ENCODE measurements around the gene GINS3. TPM values are rescaled to one million over a fixed set of nuclear protein-coding genes. Genes with fewer than 3 reads are reported as not detected.

Gene GINS3
- polyA plus RNA-seq, 3 donors: 0.79 to 1.8 (median 1.4) TPM

DNA sequence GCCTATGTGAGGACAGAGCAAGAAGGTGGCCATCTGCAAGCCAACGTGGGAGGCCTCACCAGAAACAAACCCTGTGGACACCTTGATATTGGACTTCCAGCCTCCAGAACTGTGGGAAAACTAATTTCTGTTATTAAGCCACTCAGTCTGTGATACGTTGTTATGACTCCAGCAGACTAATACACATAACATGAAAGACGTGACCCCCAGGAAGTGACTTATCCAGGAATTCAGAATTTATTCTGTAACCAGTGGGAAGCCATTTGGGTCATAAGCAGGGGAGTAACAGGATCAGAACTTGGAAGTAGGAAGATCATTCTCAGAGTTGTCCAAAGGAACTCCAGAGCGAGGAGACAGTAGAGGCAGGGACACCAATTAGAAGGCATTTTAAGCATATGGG, 12.5 kb upstream of the GINS3 start:
- H3K4me3 Mint-ChIP-seq: no peak overlapping the region
- 100% methylated on average over 2 of the region's 4 CpGs for WGBS (ENCODE audit: insufficient coverage)
- no peaks in the 10 kb centered on the region for H3K36me3 ChIP-seq (replicated peaks in 1 of 2; ENCODE audit: control insufficient read depth in 1 of 2, insufficient read depth in 2 of 2, low read length in 2 of 2)
- H3K27me3 Mint-ChIP-seq (ENCODE audit: low read depth in 3 of 3): peaks cover 0 to 4% (median 2%) of the 10 kb centered on the region in 3 donors
- H3K9me3 ChIP-seq (replicated peaks in 1 of 2; ENCODE audit: control insufficient read depth in 1 of 2, insufficient read depth in 1 of 2, low read length in 2 of 2): no peaks in the 10 kb centered on the region
- peaks cover 5 to 6% of the 10 kb centered on the region in 2 donors for H3K4me1 ChIP-seq (ENCODE audit: control insufficient read depth in 1 of 2, insufficient read depth in 2 of 2, low read length in 2 of 2)
- peaks cover 0 to 6% (median 0%) of the 10 kb centered on the region in 7 donors for H3K9me3 Mint-ChIP-seq
- DNase-seq: no peak
- H3K4me3 ChIP-seq (replicated peaks in 1 of 3; ENCODE audit: low read depth in 2 of 3, low read length in 3 of 3): no peak overlapping the region
- H3K79me2 ChIP-seq (ENCODE audit: insufficient read depth, low read length): no peaks in the 10 kb centered on the region
- intact Hi-C loops (cut with micrococcal nuclease): no loop called here
- H3K4me1 Mint-ChIP-seq: peaks cover 6% of the 10 kb centered on the region
- H3K27ac ChIP-seq (ENCODE audit: low read depth in 1 of 2, low read length in 2 of 2): no peak overlapping the region
- no peaks in the 10 kb centered on the region for H3K36me3 Mint-ChIP-seq
- peaks cover 0 to 2% of the 10 kb centered on the region in 2 donors for H3K27me3 ChIP-seq (ENCODE audit: control insufficient read depth in 2 of 2, insufficient read depth in 2 of 2, low read length in 2 of 2)
- no peak overlapping the region for H3K27ac Mint-ChIP-seq
- no peaks in the 10 kb centered on the region for H4K20me1 ChIP-seq (ENCODE audit: insufficient read depth, low read length)
- no peak overlapping the region for H3K9ac ChIP-seq (ENCODE audit: insufficient read depth, low read length, poor library complexity, severe bottlenecking)
- TF ChIP-seq, protein P1, sequence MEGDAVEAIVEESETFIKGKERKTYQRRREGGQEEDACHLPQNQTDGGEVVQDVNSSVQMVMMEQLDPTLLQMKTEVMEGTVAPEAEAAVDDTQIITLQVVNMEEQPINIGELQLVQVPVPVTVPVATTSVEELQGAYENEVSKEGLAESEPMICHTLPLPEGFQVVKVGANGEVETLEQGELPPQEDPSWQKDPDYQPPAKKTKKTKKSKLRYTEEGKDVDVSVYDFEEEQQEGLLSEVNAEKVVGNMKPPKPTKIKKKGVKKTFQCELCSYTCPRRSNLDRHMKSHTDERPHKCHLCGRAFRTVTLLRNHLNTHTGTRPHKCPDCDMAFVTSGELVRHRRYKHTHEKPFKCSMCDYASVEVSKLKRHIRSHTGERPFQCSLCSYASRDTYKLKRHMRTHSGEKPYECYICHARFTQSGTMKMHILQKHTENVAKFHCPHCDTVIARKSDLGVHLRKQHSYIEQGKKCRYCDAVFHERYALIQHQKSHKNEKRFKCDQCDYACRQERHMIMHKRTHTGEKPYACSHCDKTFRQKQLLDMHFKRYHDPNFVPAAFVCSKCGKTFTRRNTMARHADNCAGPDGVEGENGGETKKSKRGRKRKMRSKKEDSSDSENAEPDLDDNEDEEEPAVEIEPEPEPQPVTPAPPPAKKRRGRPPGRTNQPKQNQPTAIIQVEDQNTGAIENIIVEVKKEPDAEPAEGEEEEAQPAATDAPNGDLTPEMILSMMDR (IDR thresholded peaks at IDR 0.05): no peak
- no peak overlapping the region for H3K4me2 ChIP-seq (replicated peaks; ENCODE audit: extremely low read depth, low read length, poor library complexity, severe bottlenecking)
- no peak overlapping the region for H2AFZ ChIP-seq (ENCODE audit: insufficient read depth, low read depth, low read length, poor library complexity, severe bottlenecking)

DNA sequence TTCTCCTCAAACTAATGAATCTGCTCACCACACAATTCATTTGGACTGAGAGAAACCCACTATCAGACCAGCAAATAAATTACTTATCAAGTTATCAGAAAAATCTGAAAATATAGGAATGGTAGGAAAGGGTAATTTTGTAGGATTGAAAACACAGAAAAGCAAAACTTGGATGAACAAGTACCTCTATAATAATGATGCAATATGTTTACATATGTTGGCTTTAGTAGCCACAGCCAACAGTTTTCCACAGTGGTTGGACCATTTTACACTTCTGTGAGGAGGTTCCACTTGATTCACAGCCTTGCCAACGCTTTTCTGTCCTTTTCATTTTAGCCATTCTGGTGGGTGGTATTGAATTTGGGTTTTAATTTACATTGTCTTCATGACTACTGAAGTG, 10.6 kb upstream of the GINS3 start:
- H3K4me3 Mint-ChIP-seq: no peak overlapping the region
- H3K27me3 Mint-ChIP-seq (ENCODE audit: low read depth in 3 of 3): peaks cover 0 to 4% (median 0%) of the 10 kb centered on the region in 3 donors
- TF ChIP-seq, protein P1 (IDR thresholded peaks at IDR 0.05): no peak
- Histone ChIP-seq H3K9ac (ENCODE audit: insufficient read depth, low read length, poor library complexity, severe bottlenecking) (no peak overlapping the region), H3K4me2 (replicated peaks; ENCODE audit: extremely low read depth, low read length, poor library complexity, severe bottlenecking) (no peak overlapping the region), H4K20me1 (ENCODE audit: insufficient read depth, low read length) (no peaks in the 10 kb centered on the region), H3K36me3 (replicated peaks in 1 of 2; ENCODE audit: control insufficient read depth in 1 of 2, insufficient read depth in 2 of 2, low read length in 2 of 2) (no peaks in the 10 kb centered on the region), H3K79me2 (ENCODE audit: insufficient read depth, low read length) (no peaks in the 10 kb centered on the region), H3K4me1 (ENCODE audit: control insufficient read depth in 1 of 2, insufficient read depth in 2 of 2, low read length in 2 of 2) (peaks cover 11 to 12% of the 10 kb centered on the region in 2 donors), H2AFZ (ENCODE audit: insufficient read depth, low read depth, low read length, poor library complexity, severe bottlenecking) (no peak overlapping the region), H3K9me3 (replicated peaks in 1 of 2; ENCODE audit: control insufficient read depth in 1 of 2, insufficient read depth in 1 of 2, low read length in 2 of 2) (no peaks in the 10 kb centered on the region), H3K27me3 (ENCODE audit: control insufficient read depth in 2 of 2, insufficient read depth in 2 of 2, low read length in 2 of 2) (no peaks in the 10 kb centered on the region), H3K27ac (ENCODE audit: low read depth in 1 of 2, low read length in 2 of 2) (no peak overlapping the region), H3K4me3 (replicated peaks in 1 of 3; ENCODE audit: low read depth in 2 of 3, low read length in 3 of 3) (no peak overlapping the region)
- intact Hi-C loops (cut with micrococcal nuclease): no loop called here
- H3K9me3 Mint-ChIP-seq: peaks cover 0 to 6% (median 0%) of the 10 kb centered on the region in 7 donors
- H3K27ac Mint-ChIP-seq: no peak overlapping the region
- peaks cover 11% of the 10 kb centered on the region for H3K4me1 Mint-ChIP-seq
- DNase-seq: no peak
- WGBS (ENCODE audit: insufficient coverage): no CpG with 5 or more reads among the region's 1 CpG
- no peaks in the 10 kb centered on the region for H3K36me3 Mint-ChIP-seq
